HG03139 (cell line): ENCODE results near the gene ZMAT2.
"Not testable (repeated sequence)": the region's sequence is repeated elsewhere in the genome, so short reads cannot be mapped to it uniquely, and the experiment has no call there.

Source experiments
- ATAC-seq: cut with Tn5 transposase; IDR thresholded peaks from one replicate; pipeline ENCODE4 v1.9.1; 2021; ENCODE audit not compliant: unreplicated experiment

The ZMAT2 gene

DNA sequence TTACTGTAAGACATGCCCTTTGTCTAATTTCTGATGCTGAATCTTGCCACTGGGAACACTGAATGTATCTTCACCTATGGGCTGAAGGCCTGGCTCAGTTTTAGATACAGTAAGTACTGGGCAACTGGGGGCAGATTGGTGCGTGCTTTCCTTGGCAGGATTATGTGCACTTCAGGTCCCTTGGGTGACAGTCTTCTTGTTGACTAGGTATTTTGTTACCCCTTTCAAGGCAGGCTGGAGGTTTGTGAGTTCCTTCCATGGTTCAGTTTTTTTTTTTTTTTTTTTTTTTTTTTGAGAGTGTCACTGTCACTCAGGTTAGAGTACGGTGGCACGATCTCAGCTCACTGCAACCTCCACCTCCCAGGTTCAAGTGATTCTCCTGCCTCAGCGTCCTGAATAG, 7.6 kb downstream of the ZMAT2 start:
- ATAC-seq: no peak

DNA sequence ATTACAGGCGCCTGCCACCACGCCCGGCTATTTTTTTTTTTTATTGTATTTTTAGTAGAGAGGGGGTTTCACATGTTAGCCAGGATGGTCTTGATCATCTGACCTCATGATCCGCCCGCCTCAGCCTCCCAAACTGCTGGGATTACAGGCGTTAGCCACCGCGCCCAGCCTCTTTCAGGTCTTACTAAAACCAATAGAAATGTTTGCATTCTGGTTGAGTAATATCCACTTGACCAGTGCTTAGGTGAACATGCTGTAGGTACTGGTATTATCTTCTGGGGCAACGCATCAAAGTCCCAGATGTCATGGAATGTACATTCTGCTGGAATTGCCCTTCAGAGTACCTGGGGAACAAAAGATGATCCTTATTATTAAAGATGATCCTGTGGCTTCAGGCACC, 8.5 kb downstream of the ZMAT2 start:
- not testable (repeated sequence) for ATAC-seq

DNA sequence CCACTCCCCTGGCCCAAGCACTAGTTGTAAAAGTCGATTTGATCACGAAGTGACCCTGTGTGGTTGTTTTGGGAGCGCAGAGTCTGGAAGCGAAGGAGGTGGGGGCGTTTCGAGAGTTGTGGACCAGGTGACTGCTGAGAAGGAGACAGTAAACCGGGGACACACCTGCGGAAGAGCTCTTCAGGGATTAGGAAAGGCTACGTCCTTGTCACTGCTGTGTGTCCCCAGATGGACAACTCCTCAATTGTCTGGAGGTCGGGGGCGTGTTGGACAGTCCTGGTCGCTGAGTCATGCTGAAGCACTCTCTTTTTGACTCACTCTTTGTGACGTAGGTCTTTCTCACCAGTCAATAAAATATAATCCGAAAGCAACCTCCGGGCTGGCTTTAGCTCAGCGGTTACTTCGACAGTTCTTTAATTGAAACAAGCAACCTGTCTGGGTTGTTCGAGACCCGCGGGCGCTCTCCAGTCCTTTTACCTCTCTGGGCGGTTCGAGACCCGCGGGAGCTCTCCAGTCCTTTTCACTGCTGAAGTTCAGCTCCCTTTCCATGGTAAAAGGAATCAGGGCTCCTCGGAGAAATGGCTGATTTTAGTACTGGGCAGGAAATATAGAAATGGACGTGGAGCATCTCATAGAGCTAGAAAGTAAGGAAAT, 10.8 kb downstream of the ZMAT2 start:
- peak; percentile 85 for ATAC-seq

DNA sequence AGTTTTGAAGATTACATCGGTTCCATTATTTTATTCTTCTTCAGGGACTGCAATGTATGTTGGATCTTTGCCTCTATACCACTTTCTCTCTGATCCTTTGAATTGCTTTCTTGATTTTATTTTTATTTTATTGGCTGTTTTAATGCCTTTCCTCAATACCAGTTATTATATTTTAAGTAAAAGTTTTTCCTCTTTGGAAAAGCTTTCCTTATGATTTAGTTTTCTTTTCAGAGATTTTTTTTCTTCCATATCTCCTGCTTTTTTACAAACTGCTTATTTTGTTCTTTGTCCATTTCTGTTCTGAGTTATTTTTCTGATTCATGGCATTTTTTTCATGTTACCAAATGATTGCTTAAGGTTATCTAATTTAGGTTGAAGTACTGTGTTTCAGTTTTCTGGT, 11.5 kb downstream of the ZMAT2 start:
- no peak for ATAC-seq

DNA sequence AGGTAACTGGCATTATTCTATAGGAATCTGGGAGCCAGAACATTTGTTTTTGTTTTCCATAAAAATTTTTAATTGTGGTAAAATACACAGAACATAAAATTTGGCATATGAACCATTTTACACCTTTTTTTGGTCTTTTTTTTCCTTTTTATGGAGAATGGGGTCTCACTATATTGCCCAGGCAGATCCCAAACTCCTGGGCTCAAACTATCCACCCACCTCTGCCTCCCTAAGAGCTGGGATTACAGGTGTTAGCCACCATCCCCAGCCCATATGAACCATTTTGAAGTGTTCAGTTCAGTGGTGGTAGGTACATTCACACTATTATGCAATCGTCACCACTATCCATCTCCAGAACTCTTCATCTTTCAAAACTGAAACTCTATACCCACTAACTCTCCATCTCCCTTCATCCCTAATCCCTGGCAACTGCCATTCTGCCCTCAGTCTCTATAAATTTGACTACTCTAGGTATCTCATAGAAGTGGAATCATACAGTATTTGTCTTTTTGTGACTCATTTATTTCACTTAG, 13.4 kb downstream of the ZMAT2 start:
- ATAC-seq: no peak

DNA sequence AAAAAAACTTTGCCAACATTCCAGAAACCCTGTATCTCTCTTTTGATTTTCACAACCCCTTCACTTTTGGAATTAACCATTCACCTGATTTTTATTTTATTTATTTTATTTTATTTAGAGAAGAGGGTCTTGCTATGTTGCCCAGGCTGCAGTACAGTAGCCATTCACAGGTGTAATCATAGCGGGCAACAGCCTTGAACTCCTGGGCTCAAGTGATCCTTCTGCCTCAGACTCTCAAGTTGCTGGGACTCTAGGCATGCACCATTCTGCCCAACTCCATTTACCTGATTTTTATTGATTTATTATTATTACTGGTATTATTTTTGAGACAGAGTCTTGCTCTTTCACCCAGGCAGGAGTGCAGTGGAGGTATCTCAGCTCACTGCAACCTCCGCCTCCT, 16.0 kb downstream of the ZMAT2 start:
- not testable (repeated sequence) for ATAC-seq

DNA sequence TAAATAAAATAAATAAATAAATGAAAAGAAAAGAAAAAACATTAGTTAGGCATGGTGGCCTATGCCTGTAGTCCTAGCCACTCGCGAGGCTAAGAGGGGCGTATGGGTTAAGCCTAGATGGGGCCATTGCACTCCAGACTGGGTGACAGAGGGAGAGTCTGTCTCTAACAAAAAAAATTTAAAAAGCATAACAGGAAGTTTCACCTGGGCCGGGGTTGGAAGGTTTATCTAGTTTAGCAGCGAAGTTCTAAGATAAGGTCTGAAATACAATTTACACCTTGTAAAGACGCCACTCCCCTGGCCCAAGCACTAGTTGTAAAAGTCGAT, 18.0 kb downstream of the ZMAT2 start:
- ATAC-seq: no peak

DNA sequence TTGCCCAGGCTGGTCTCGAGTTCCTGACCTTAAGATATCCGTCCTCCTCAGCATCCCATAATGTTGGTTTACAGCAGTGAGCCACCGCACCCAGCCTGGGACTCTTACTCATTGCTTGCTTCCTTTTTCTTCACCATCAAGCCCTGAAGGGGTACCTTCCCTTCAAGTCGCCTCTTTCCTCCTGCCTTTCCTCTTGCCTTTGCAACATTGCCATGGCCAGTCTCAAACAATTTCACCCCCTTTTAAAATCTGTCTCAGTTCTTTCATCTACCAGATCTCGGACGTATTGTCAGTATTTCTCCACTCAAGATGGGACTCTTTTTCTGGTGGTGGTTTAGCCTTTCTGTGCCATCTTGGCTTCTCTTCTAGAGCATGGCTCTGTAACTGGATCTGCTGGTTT, 20.5 kb downstream of the ZMAT2 start:
- ATAC-seq: not testable (repeated sequence)

DNA sequence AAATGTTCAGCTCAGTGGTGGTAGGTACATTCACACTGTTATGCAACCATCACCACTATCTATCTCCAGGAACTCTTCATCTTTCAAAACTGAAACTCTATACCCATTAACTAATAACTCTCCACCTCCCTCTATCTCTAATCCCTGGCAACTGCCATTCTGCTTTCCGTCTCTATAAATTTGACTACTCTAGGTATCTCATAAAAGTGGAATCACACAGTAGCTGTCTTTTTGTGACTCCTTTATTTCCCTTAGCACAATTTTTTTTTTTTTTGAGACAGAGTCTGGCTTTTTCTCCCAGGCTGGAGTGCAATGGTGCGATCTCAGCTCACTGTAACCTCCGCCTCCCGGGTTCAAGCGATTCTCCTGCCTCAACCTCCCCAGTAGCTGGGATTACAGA, 21.1 kb downstream of the ZMAT2 start:
- not testable (repeated sequence) for ATAC-seq

DNA sequence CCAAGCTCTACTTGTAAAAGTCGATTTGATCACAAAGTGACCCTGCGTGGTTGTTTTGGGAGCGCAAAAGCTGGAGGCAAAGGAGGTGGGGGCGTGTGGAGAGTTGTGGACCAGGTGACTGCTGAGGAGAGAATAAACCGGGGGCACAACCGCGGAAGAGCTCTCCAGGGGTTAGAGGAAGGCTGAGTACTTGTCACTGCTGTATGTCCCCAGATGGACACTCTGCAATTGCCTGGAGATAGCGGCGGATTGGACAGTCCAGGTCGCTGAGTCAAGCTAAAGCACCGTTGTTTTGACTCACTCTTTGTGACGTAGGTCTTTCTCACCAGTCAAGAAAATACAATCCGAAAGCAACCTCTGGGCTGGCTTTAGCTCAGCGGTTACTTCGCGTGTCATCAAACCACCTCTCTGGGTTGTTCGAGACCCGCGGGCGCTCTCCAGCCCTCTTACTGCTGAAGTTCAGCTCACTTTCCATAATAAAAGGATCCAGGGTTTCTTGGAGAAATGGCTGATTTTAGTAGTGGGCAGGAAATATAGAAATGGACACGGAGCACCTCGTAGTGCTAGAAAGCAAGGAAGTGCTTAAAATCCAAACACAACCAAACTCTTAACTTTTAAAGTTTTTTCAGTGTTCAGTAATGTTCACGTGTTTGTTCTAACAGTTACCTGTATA, 25.7 kb downstream of the ZMAT2 start:
- ATAC-seq: peak; percentile 80

DNA sequence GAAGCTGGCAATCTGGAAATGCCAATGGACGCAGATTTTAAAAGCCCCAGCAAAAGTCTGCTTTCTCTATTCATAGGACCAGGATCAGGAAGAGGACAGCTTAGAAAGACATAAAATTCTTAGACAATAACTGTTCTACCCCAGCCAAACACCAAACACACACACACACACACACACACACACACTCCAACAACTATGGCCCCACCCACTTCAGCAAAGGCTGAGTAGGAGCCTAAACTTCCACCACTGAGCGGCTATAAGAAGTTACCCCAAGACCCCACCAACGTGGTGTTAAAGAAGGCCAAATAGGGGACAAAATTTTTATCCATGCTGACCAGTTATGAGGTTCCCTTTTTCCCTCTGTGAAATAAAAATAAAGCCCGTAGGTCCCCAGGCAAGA, 32.9 kb downstream of the ZMAT2 start:
- no peak for ATAC-seq

DNA sequence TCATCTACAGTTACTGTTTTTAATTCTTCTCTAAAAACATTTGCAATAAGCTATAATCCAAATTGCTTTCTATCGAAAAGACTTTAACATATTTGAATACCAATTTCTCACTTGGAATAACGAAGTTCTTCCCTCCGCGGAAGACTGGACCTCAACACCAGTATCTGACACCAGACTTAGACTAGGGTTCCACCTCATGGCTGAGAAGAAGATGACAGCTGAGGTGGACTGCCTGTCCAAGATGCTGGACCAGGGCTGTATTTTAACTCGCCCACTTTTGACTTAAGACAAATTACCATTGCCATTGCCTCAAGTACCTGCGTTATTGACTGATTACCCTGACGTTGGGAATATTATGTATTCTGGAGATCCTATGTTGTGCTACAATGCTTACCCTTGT, 34.1 kb downstream of the ZMAT2 start:
- ATAC-seq: no peak

DNA sequence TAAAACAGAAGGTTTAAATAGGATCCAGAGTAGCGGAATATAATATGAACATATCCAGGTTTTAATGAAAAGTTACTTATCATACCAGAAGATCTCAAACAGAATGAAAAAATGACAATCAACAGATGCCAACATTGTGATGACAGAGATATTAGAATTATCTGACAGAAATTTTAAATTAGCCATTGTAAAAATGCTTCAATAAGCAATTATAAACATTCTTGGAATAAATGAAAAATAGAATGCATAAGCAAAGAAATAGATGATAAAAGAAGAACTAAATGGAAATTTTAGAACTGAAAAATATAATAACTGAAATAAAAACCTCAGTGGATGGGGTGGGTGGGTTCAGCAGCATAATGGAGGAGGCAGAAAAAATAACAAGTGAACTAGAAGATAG, 37.2 kb downstream of the ZMAT2 start:
- no peak for ATAC-seq

DNA sequence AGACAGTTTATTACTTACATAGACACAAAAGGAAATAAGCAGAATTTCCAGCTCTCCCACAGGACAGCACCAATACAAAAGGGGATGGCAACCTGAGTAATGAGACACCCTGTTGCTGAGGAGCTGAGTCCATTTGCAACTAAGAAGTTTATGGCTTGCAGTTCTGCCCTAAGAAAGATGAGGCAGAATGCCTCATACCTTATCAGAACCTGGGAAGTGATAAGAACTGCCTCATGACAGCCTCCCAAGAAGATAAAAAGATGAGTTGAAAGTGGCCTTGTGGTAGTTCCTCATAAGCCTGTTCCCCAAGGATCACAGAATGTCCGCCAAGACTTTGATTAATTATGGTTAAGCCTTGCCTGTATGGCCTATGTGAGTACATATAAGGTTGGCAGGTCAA, 41.7 kb downstream of the ZMAT2 start:
- no peak for ATAC-seq

DNA sequence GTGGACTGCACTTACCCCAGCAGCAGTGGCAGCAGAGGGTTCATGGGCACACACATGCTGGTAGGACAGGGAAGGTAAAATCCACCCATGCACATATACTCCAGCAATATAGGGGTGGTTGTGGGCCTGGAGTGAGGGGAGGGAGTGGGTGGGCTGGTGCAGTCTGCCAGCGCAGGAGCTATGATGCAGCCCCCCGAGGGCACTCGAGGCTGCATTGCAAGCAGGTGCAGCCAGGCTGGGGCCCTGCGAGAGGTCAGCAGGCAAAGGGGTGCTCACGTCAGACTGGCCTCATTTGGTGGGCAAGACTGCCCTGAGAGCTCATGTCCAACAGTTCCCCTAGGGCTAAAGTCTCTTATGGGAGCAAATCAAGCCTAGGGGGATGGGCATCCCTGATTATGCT, 53.3 kb downstream of the ZMAT2 start:
- ATAC-seq: no peak
